GM12801 (cell line): ENCODE results near the gene ERICH6.

Experiments used
- TF ChIP-seq, protein P1 (sequence below): IDR thresholded peaks from one replicate; pipeline ENCODE4 v1.5.1; 2011; ENCODE audit warnings: control low read depth; ENCODE audit not compliant: insufficient read length; ENCODE audit errors: extremely low read depth

ERICH6 gene

GRCh38 chr3:150739877-150740645, 36.3 kb upstream of the ERICH6 start:
- TF ChIP-seq, protein P1, sequence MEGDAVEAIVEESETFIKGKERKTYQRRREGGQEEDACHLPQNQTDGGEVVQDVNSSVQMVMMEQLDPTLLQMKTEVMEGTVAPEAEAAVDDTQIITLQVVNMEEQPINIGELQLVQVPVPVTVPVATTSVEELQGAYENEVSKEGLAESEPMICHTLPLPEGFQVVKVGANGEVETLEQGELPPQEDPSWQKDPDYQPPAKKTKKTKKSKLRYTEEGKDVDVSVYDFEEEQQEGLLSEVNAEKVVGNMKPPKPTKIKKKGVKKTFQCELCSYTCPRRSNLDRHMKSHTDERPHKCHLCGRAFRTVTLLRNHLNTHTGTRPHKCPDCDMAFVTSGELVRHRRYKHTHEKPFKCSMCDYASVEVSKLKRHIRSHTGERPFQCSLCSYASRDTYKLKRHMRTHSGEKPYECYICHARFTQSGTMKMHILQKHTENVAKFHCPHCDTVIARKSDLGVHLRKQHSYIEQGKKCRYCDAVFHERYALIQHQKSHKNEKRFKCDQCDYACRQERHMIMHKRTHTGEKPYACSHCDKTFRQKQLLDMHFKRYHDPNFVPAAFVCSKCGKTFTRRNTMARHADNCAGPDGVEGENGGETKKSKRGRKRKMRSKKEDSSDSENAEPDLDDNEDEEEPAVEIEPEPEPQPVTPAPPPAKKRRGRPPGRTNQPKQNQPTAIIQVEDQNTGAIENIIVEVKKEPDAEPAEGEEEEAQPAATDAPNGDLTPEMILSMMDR, result no peak

DNA sequence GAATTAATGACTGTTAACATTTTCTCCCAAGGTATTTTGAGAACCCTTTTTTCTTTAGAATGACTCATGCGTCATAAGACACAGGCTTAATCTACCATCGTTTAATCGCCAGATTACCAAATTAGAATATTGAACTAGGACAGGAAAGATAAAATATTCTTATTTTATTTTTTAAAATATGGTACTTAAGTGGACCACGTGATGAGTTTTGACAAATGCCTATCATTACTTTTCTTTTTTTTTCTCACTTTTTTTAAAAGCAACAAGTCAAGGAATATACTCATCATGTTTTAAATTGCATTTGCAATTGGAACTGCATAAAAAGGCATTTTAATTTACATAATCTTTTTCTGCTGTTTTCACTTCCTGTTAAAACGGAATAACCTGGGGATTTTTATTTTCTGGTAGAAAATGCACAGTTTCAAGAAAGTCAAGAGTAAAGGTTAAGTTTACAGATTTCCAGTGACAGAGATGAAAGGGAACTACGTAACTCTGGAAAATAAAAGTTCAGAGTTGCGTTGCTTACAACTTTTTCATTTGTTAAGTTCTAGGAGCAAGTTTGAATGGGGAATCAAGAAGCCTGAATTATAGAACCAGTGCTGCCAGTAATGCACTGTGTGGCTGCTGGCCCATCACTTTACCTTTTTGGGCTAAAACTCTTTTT, 35.6 kb upstream of the ERICH6 start:
- TF ChIP-seq, protein P1, result no peak

DNA sequence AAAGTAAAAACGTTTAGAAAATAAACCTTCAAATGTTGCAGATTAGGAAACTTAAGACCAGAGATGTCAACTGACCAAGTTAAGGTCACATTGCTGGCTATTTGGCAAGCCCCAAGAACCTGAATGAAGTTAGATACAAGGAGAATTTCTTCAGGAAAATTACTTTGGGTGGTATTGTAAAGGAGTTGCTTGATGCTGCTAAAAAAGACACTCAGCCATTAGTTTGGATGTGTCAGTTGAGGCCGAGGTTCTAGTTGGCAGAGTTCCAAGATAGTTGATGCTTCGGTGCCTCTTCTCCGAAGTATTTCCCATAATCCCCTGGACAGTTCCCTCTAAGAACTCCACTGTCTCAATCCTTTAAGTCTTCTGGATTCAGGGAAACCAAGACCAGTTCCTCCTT, 35.0 kb upstream of the ERICH6 start:
- TF ChIP-seq, protein P1, result no peak

- TF ChIP-seq, protein P1, result no peak
Observed at GRCh38 chr3:150737874-150738679, 34.4 kb upstream of the ERICH6 start.

GRCh38 chr3:150736903-150737832, 33.4 kb upstream of the ERICH6 start:
- TF ChIP-seq, protein P1, result no peak

GRCh38 chr3:150736316-150736719, 32.6 kb upstream of the ERICH6 start:
- TF ChIP-seq, protein P1, result no peak
